Measurements from ENCODE around the gene EED.
"Not testable (repeated sequence)": the region's sequence is repeated elsewhere in the genome, so short reads cannot be mapped to it uniquely, and the experiment has no call there.

The EED gene

DNA sequence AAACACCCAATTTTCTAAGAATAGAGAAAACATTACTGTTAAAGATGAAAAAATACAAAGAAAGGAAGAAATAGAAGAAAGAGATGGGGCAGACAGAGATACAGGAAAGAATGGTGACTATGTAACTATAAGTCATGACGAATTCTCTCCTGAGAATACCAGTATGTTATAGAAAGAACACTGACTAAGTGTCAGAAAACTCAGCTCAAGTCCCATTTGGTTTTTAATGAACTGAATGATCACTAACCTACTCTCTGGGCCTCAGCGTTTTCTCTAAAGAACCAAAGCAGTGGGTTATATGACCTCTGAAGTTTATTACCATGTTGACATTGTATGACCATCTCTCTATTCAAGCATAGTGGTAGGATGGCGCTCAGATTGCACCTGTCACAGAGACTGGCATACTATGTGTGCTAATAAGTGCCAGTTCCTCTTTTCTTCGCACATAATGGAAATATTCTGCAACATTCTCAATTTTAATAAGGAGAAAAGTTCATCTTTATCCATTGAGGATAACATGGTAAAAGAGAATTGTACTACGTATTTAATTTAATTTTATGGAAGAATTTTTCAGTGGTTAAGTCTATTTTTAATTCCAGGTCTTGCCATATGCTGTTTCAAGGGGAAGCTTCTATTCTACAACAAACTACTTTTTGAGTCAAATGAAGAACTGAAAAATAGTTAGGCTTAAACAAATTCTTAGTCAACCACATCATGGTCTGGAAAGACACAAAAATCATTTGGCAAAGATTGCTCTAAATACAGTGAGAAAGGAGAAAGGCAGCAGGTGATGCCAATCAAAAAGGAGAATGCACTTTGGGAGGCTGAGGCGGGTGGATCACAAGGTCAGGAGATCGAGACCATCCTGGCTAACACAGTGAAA, 25.0 kb upstream of the EED start:
- no peak for DNase-seq (ENCODE audit: low spot score)

DNA sequence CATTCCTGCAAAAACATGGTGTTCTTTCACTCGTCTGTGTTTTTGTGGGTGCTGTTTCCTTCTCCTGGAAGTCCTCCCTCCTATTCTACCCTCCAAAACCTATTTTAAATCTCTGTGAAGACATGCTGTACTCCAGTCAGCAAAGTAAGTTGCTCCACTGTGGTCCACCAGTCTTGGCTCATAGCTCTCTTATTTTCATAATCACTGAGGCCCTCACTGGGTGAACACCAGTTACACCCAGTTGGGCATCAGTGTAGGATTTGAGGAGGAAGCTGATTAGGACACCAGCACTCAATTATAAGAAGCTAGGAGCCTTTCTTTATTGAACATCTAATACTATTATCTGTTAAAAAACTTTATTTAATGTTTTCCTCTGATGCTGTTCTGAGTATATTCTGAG, 23.9 kb upstream of the EED start:
- DNase-seq (ENCODE audit: low spot score) = no peak

DNA sequence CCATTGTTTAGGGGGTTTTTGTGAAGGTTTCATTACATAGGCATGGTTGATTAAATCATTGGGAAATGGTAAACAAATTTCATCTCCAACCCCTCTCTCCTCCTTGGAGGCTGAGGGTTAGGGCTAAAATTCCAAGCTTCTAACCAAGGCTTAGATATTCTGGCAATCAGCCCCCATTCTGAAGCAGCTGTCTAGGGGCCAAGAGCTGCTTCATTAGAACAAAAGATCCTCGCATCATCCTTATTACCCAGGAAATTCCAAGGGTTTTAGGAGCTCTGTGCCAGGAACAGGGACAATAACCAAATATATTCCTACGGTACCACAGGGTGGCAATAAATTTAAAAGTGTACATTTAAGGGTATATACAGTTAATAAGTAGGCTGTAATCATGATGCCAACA, 22.5 kb upstream of the EED start:
- DNase-seq (ENCODE audit: low spot score) = no peak

DNA sequence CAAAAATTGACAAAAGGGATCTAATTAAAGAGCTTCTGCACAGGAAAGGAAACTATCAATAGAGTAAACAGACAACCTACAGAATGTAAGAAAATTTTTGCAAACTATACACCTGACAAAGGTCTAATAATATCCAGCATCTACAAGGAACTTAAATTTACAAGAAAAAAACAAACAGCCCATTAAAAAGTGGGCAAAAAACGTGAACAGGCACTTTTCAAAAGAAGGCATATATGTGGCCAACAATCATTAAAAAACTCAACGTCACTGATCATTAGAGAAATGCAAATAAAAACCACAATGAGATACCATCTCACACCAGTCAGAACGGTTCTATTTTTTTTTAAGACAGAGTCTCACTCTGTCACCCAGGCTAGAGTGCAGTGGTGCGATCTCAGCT, 20.0 kb upstream of the EED start:
- not testable (repeated sequence) for DNase-seq (ENCODE audit: low spot score)

DNA sequence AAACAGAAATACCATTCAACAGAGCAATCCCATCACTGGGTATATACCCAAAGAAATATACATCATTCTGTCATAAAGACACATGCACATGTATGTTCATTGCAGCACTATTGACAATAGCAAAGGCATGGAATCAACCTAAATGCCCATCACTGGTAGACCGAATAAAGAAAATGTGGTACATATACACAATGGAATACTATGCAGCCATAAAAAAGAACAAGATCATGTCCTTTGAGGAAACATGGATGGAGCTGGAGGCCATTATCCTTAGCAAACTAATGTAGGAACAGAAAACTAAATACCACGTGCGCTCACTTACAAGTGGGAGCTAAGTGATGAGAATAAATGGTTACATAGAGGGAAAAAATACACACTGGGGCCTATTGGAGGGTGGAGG, 19.2 kb upstream of the EED start:
- not testable (repeated sequence) for DNase-seq (ENCODE audit: low spot score)

DNA sequence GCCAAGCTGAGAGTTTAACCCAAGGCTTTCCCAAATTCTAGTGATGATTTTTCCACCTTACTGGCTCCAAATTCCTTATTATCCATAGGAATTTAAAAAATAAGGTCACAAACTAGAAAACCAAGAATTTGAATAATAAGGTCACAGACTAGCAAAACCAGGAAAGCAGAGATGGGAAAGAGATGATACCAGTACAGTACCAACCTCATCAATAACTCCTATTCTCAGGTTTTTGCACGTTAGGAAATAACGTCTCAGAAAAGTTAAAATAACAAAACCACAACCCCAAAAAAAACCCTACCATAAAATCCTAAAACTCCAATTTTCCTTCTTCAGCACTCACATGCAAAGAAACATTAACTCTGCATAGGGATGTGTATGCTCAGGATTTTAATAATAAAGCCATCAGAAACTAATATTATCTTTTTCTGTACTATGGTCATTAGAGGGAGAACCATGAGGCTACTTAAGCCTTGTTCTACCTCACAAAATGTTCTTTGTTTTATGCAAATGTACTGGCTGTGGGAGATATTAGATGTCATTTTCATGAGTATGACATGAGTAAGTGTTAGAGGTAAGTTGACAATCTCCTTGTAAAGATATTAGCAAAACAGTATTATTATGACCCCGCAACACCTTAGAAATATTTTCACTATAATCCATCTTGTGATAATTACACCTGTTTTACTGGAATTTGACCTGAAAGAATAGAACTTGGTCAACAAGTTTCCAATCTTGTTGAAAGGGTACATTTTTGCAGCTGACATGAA, 16.1 kb upstream of the EED start:
- no peak for DNase-seq (ENCODE audit: low spot score)

DNA sequence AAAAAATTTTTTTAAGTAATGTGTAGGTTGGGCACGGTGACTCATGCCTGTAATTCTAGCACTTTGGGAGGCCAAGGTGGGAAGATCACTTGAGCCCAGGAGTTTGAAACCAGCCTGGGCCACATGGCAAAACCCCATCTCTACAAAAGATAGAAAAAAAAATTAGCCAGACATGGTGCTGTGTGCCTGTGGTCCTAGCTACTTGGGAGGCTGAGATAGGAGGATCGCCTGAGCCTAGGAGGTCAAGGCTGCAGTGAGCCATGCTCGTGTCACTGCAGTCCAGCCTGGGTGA, 15.6 kb upstream of the EED start:
- DNase-seq (ENCODE audit: low spot score) = not testable (repeated sequence)

DNA sequence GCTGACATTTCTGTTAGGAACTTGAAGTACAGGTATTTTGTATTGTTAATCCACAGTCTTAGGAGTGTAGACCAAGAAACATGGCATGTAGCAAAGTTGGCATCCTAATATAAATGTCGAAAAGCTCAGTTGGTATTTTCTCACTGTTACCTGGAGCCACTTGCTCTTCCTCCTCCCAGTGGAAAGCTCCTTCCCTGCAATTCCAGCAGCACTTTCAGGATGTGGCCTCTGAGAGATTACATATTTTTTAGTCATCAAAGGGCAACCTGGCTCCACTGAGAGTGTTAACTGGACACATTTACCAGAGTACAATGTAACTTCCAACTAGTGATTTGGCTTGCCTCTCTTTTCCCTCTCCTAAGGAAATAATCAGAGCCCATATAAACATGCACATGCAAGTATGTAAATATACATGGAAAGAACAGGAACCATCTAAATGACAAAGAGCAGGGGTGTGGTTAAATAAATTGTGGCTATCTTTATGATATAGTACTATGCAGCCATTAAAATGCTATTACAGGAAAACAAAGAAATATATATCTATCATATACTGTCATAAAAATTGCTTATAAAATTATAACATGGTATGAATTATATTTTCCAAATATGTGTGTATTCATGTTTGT, 14.3 kb upstream of the EED start:
- DNase-seq (ENCODE audit: low spot score) = no peak

DNA sequence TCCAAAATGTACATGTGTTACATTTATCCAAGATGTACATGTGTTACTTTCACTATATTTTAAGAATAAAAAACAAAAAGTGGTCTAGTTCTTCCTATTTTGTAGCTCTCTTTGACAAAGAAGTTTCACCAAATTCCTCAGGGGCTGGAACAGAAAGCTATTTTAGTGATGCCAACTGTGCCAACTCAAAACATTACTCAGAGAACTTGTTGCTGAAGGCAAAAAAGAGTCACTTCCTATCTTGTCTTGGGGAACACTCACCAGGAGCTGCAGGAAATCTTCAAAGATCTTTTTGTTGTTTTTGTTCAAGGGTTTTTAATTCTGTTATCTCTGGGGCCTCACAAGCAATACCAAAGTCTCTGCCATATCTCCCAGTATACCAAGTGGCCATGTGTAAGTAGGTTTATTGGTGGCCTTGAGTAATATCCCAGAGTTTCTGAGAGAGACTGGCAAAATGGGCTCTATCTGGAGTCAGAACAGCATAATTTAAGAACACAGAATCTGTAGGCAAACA, 13.6 kb upstream of the EED start:
- DNase-seq (ENCODE audit: low spot score) = peak; percentile 22

DNA sequence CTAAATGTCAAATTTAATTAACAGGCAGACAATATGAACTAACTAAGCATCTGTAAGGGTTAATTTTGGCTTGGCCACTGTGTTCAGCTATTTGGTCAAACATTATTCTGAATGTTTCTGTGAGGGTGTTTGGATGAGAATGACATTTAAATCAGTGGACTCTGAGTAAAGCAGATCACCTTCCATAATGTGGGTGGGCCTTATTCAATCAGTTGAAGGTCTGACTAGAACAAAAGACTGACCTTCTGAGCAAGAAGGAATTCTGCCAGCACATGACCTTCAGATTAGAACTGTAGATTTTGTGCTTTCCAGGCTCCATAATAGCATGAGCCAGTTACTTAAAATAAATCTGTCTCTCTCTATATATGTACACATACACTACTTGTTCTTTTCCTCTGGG, 12.0 kb upstream of the EED start:
- DNase-seq (ENCODE audit: low spot score) = no peak

DNA sequence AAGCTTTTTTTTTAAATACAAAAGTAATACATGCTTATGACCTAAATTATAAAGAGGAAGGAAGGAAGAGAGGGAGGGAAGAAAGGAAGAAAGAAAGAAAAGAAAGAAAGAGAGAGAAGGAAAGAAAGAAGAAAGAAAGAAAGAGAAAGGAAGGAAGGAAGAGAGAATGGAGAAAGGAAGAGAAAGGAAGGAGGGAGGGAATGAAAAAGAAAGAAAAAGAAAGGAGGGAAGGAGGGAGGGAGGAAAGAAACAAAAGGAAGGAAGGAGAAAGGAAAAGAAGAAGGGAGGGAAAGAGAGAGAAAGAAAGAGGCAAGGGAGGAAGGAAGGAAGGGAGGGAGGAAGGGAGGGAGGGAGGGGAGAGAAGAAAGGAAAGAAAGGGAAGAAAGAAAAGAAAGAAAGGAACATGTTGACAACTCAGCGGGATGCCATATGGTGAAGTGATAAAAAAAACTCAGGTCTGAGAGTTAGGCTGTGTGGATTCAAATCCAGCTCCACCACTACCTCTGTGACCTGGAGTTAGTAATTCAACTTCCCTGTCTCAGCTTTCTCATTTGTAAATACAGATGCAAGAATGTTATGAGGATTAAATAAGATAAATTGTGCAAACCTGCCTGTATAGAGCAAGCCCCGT, 9.6 kb upstream of the EED start:
- no peak for DNase-seq (ENCODE audit: low spot score)

DNA sequence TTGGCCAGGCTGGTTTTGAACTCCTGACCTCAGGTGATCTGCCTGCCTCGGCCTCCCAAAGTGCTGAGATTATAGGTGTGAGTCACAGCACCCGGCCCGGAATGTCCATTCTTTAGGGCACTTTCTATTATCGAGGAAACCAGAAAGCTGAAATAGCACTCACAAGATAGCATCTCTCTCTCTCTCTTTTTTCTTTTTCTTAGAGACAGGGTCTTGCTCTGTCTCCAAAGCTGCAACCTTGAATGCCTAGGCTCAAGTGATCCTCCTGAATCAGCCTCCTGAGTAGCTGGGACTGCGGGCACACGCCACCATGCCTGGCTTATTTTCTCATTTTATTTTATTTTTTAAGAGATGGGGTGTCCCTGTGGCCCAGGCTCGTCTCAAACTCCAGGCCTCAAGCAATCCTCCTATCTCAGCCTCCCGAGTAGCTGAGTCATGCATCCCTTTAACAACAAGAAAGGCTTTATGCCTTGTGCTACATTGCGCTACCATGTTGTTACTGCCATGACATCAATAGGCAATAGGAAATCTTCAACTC, 7.2 kb upstream of the EED start:
- DNase-seq (ENCODE audit: low spot score) = no peak

DNA sequence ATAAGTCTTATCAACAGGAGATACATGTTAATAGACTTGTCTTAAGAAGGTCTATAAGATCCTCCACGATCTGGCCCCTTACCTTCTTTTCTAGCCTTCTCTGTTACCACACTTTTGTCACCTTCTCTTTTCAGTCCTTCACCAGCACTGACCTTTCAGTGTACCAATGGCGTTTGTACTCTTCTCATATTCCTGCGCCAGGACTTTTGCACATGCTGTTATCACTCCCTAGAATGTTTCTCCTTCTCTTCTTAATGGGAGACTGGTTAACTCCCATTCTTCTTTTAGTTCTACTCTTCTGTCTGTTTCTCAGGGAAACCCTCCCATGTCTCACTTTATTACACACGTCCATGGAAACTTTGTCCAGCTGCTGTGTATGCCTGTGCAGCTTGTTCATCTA, 4.4 kb upstream of the EED start:
- no peak for DNase-seq (ENCODE audit: low spot score)

DNA sequence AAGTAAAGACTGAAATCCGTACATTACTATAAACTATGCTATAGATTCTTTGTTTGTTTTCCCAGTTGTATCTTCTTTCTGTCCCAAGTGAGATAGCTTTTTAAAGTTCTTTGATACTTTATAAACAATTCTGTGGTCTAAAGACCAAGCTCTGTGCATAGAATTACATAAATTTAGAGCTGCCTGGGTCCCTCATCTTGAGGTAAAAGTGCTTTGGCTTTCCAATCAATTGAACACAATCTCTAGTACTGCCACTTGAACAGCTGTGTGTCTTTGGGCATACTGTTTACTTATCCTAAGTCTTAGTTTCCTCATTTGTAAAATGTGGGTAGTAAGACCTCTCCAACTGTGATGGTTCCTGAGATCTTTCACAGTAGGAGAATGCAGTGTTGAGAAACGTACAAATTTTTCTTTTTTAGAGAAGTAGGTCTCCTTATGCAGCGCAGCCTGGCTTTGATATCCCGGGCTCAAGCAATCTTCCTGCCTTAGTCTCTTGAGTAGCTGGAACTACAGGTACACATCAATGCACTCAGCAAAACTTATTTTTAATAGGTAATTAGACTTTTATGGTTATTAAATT, 2.5 kb upstream of the EED start:
- DNase-seq (ENCODE audit: low spot score) = no peak

DNA sequence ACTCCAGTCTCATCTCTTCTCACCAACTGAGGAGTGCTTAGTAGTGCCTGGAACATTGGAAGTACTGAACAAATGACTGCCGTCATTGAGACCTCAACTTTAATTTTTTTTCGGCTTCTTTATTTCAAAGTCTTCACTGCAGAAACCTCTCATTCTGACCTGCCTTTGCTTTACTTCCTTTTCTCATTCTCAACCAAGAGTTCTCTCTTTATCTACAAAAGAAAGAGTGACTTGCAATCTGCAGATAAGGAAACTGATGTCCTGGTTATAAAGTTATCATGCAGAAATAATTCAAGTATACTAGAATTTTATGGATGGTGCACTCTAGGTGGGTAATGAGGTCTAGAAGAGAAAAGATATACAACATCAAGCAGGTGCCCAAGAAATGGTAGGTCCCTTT, 1.2 kb upstream of the EED start:
- DNase-seq (ENCODE audit: low spot score) = no peak

DNA sequence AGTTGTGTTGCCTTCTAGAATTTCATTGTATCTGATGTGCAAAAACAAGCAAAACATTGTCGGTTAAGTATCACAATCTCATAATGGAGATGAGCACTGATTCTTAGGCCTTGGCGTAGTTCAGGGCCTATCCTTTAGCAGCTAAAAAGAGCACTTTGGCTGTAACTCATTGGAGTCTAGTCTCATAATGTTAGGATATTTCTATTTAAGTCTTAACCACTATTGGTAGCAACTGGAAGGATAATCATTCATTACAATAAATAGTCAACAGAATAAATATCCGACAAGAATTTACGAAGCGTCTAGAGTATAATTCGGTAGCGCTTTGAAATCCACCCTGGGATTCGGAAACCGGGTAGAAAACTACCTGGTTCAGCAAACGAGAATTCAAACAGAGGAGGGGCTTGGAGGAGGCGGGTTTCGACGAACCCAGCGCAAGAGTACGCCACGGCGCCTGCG, 461 bp upstream of the EED start:
- DNase-seq (ENCODE audit: low spot score) = peak; percentile 95

DNA sequence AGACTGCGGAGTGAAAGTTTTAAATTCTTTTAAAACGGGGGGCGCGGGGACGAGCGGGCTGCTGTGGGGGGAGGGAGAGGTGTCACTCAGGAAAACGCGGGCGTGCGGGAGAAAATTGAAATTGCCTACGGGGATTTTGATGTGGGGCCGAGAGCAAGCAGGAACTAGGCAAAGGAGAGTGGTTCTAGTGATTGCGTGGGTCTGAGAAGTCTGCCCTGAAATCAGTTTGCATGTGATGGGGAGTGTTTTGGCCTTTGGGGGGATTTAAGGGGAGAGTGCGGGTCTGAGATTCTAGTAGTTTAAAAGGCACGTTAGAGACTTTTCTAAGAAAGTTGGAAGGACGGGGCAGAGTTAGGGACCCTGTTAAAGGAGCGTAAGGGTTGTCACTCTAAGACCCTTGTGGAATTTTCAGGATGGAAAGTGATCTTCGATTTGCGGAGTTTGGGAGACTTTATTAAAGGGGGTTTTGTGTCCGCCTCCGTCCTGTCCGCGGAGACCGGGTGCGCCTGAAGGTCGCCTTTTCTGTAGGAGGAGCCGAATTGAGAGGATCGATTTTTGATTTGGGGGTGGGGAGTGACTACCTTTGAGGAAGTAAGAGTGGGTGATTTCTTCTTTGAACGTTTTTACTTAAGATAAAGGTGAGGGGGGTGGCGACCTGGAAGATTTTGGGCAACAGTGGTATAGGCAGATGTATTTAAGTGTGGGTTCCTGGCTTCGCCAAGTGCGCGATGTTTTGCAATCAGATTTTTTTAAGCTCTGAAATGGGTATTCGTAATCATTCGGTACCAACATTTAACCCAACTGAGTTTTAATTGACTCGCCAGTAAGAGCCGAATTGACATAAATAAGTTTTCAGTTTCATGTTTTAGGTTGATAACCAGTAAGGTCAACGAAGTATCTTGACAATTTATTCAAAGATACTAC, 1.1 kb downstream of the EED start:
- DNase-seq (ENCODE audit: low spot score) = no peak

DNA sequence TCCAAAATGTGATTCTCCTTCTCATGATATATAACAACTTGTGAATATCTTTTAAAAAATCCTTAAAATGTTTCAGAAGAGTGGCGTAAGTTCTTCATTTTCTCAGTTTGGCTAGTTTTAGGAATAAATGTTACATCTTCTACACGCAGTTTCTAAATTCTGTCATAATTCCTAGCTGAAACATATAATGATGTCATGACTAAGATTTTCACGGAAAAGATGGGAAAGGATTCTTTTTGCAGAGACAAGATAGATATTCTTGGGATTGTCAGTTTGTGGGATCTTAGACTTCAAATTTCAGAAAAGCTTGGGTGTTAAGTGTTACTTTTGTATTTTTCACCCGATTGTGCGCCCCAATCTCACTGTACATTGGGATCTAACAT, 1.7 kb downstream of the EED start:
- no peak for DNase-seq (ENCODE audit: low spot score)

DNA sequence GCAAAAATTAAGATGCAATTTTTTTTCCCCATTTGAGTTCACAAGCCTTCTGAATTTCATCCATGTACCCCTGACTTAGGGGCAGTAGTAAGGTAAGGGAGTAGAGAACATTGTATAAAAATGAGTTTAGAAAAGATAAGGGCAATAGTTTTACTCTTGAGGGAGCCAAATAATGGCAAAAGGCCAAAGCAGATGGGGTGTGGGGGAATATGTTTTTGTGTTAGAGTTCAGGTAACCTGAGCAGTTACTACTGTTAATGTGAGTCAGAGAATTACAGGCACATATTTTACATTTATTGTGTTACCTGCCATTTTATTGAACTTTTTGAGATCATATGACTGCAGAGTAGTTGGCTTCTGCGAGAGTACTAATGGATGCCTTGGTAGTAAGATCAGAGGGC, 3.1 kb downstream of the EED start:
- no peak for DNase-seq (ENCODE audit: low spot score)

DNA sequence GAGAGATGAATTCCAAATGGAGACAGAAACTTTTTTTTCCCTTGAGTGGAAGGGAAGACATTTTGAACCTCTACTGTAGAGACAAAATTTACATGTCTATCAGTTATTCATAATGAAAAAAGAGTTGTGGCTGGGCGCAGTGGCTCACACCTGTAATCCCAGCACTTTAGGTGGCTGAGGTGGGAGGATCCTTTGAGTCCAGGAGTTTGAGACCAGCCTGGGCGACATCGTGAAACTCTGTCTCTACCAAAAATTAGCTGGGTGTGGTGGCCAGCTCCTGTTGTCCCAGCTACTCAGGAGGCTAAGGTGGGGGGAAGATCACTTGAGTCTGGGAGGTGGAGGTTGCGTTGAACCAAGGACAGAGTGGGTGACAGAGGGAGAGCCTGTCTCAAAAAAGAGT, 4.1 kb downstream of the EED start:
- no peak for DNase-seq (ENCODE audit: low spot score)
